H1 (cell line): Measurements from ENCODE around the gene CD248. TPM values are rescaled to one million over a fixed set of nuclear protein-coding genes. Genes with fewer than 3 reads are reported as not detected.

Source experiments
- CHD7 ChIP-seq: fragments of 300-600 bp; sonication (generic); IDR thresholded peaks from 2 replicates; pipeline ENCODE4 v1.7.1; 2012; ENCODE audit warnings: low read length, moderate library complexity, mild to moderate bottlenecking, inconsistent platforms; ENCODE audit not compliant: insufficient replicate concordance
- TAF1 ChIP-seq: IDR thresholded peaks from 2 replicates; pipeline ENCODE4 v1.6.1; 2011; ENCODE audit warnings: mild to moderate bottlenecking, low read depth, low read length
- TCF12 ChIP-seq: IDR thresholded peaks from 2 replicates; pipeline ENCODE4 v1.6.1; 2011; ENCODE audit warnings: low read depth, mild to moderate bottlenecking, low read length
- polyA plus RNA-seq, 7 experiments: library from polyadenylated mRNA; depleted of rRNA in 3 of 7; stranded (reverse) in 5 of 7; unstranded in 2 of 7; fragments of >200 nt in 5 of 7; fragments of 200-250 nt in 2 of 7; gene quantifications; 1 replicate in 5 of 7; 2 replicates in 1 of 7; 4 replicates in 1 of 7; pipeline versions ENCODE4 v1.2.1 to v1.2.3, GENCODE V29; 2011 to 2013; ENCODE audit warnings: missing spikeins in 2 of 7, mixed read lengths in 2 of 7
- total RNA-seq: library from RNA; stranded (reverse); fragmentation: NEBNext Ultra II Directional; extraction: Animal tissue kit (Norgen Biotek cat#: 25700); gene quantifications from 2 replicates; pipeline ENCODE4 v1.2.1, GENCODE V29; 2021

CD248 gene
- total and polyA plus RNA-seq, 2 of the 8 experiments (the other 6 are each of a cell fraction or from before 2014, with no cell fraction given): 2.7 to 3.9 TPM

GRCh38 chr11:66314186-66314501, 2.7 kb downstream of the CD248 start (continued):
- no peak for TF ChIP-seq CHD7
- TF ChIP-seq TCF12: no peak
- no peak for TF ChIP-seq TAF1
- TF ChIP-seq, all 59 proteins: peak for 0
